Mucosa of stomach (tissue), 1 donor: ENCODE data around the gene NTN5.
"Not testable (repeated sequence)": the region's sequence is repeated elsewhere in the genome, so short reads cannot be mapped to it uniquely, and the experiment has no call there.

ENCODE experiments used
- H3K27me3 ChIP-seq: one replicate; pipeline ENCODE4 v1.7.0; 2013; ENCODE audit warnings: mild to moderate bottlenecking, low read length; ENCODE audit not compliant: control insufficient read depth, insufficient read depth
- H3K36me3 ChIP-seq: one replicate; pipeline ENCODE4 v1.7.0; 2013; ENCODE audit warnings: low read length; ENCODE audit not compliant: control insufficient read depth, insufficient read depth
- H3K4me1 ChIP-seq: one replicate; pipeline ENCODE4 v1.7.0; 2013; ENCODE audit warnings: mild to moderate bottlenecking, low read length; ENCODE audit not compliant: control insufficient read depth, insufficient read depth
- H3K4me3 ChIP-seq: one replicate; pipeline ENCODE4 v1.7.0; 2013; ENCODE audit warnings: low read length
- H3K9ac ChIP-seq: one replicate; pipeline ENCODE4 v1.7.0; 2013; ENCODE audit warnings: mild to moderate bottlenecking, low read length, moderate library complexity
- H3K9me3 ChIP-seq: one replicate; pipeline ENCODE4 v1.7.0; 2013; ENCODE audit warnings: mild to moderate bottlenecking, low read length, moderate library complexity; ENCODE audit not compliant: control insufficient read depth
- donor health status: Pancreatic carcinoma.

The NTN5 gene

DNA sequence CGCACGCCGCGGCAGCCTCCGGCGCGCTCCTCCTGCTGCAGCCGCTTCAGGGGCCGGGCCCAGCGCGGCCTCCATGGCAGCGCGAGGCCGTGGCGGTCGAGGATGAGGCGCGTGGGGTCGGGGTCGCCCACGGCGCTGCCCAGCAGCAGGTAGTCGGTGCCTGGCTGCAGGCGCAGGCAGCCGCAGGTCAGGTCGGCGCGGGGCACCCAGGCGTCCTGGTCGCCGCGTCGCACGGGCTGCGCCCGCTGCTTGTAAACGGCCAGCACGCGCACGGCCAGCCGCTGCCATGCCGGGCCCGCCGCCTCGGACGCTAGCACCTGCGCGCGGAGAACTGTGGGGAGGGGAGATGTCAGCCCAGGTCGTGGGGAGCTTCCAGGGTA is 11.1 kb downstream of the NTN5 start:
- Histone ChIP-seq H3K4me1 (peaks cover 9% of the 10 kb centered on the region), H3K27me3 (no peaks in the 10 kb centered on the region), H3K9ac (no peak overlapping the region), H3K4me3 (no peak overlapping the region), H3K9me3 (no peaks in the 10 kb centered on the region), H3K36me3 (no peaks in the 10 kb centered on the region)

DNA sequence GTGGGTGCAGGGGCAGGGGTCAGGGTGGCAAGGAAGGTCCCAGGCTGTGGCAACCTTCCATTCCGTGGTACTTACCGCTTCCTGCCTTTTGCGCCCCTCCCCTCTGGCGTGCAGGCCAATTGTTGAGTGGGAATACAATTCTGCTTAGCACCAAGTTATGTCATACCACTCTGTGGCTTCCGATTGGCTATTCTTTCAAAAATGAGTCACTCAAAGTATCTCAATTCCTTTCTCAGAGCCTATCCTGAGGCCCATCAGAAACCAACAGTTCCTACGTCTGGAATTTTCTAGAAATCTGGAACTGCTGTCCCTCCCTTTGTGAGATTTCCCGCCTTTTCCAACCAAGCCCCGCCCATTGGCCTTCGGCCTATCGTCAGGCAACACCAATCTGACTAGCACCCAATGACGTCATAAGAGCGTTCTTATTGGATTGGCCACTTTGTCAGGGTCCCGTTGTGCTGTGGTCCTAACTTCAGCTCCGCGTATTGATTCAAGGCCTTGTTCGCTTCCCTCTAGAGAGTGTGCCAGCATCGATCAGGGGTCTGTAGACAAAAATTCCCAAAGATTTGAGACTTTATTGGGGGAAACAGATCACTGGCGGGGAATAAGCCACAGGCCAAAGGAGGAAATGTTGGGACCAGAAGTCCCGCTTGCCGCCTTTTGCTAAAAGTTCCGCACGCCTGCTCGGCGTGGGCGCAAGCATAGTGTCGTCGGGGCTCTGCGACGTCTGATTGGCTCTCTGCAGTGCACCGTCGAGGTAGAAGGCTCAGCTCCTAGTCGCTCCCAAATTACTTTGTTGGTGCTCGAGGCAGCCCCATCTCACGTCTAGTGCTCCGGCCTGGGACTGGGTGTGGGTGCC is 11.7 kb downstream of the NTN5 start:
- Histone ChIP-seq H3K4me3 (no peak overlapping the region), H3K36me3 (no peaks in the 10 kb centered on the region), H3K9ac (no peak overlapping the region), H3K9me3 (no peaks in the 10 kb centered on the region), H3K4me1 (peaks cover 9% of the 10 kb centered on the region), H3K27me3 (no peaks in the 10 kb centered on the region)

DNA sequence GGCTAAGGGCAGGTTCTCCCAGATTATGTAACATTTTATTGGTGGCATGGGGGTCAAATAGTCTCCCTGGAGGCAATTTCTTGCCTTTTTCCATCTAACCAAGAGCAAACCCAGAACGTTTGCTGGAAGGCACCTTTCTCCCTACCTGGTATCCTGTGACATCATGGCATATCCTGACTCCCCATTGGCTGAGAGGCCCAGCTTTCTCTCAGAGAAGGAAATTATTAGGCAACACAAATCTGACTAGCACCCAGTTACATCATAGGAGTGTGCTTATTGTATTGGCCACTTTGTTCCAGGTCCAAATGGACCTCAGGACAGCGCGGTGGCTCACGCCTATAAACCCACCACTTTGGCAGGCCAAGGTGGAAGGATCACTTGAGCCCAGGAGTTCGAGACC is 13.0 kb downstream of the NTN5 start:
- Histone ChIP-seq H3K27me3 (no peaks in the 10 kb centered on the region), H3K4me3 (no peak overlapping the region), H3K9ac (no peak overlapping the region), H3K9me3 (no peaks in the 10 kb centered on the region), H3K4me1 (peaks cover 9% of the 10 kb centered on the region), H3K36me3 (no peaks in the 10 kb centered on the region)

DNA sequence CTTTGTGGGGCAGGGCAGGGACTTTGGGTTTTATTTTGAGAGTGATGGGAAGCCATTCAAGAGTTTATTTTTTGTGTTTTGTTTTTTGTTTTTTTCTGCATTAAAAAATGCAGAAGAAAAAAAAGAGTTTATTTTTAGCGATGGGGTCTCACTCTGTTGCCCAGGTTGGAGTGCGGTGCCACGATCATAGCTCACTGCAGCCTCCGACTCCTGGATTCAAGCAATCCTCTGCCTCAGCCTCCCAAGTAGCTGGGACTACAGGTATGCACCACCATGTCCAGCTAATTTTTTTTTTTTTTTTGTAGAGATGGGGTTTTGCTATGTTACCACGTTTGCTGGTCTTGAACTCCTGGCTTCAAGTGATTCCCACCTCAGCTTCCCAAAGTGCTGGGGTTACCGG is 14.3 kb downstream of the NTN5 start:
- Histone ChIP-seq H3K9me3 (no peaks in the 10 kb centered on the region), H3K27me3 (no peaks in the 10 kb centered on the region), H3K4me1 (peaks cover 9% of the 10 kb centered on the region), H3K36me3 (no peaks in the 10 kb centered on the region), H3K4me3 (no peak overlapping the region), H3K9ac (no peak overlapping the region)

DNA sequence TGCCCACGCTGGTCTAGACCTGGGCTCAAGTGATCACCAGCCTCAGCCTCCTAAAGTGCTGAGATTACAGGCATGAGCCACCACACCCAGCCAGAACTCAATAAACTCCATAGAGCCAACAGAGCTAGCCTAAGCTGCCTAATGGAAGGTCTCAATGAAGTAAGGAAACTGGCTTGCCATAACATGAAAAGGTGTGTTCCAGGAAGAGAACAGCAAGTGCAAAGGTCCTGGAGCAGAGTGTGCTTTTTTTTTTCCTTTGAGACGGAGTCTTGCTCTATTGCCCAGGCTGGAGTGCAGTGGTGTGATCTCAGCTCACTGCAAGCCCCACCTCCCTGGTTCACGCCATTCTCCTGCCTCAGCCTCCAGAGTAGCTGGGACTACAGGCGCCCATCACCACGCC is 15.0 kb downstream of the NTN5 start:
- not testable (repeated sequence) for H3K27me3 ChIP-seq, H3K4me1 ChIP-seq, H3K36me3 ChIP-seq, H3K9ac ChIP-seq, H3K4me3 ChIP-seq, H3K9me3 ChIP-seq

DNA sequence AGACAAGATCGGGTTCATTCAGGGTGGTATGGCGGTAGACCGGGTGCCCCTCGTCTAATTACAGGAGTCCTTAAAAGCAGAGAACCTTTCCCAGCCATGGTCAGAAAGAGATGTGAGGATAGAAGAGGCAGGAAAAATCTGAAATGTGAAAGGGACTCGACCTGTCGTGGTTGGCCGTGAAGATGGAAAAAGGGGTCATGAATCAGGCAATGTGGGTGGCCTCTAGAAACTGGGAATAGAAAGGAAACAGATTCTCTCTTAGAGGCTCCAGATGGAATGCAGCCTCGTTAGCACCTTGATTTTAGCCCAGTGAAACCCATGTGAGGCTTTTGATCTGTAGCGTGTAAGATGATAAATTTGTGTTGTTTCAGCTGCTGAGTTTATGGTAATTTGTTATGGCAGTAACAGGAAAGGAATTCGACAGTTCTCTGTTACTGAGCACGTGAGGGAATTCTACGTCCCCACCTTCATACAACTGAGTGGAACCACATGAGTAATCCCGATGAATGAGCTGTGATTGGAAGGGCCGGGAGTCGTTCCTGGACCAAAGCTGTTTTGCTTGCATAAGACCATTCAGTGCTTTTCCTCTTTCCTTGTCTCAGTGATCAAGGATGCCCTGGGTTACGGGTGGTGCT is 15.9 kb downstream of the NTN5 start:
- Histone ChIP-seq H3K9ac (no peak overlapping the region), H3K9me3 (no peaks in the 10 kb centered on the region), H3K36me3 (no peaks in the 10 kb centered on the region), H3K4me1 (peaks cover 9% of the 10 kb centered on the region), H3K27me3 (no peaks in the 10 kb centered on the region), H3K4me3 (no peak overlapping the region)

DNA sequence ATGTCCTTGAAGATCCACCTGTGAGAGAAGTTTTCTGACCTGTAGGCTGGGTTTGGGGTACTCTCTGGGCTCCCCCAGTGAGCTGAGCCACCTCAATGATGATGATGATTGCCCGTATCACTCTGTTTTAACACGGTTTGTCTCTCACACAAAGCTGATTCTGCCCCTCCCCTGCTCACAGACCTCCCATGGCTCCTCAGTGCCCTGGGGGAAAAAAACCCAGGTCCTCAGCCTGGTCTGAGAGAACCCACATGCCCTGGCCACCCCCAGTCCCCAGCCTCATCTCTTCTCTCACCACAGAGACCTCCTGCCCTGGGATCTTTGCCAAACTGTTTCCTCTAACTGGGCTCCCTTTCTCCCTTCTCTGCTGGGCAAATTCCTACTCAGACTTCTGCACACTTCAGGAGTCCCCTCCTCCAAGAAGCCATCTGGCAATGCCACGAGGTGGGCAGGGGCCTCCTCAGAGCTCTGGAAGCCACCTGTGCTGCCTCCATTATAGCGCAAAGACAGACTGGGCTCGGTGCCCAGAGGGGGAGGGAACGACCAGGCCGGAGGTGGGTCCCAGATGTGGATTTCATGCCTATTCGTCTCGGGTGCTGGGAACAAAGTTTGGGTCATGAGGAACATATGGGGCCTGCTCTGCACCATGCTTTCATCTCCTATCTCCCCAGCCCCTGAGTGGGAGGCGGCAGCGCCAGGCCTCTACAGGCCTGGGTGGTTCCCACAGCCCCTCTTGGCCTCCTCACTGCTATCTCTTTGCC is 18.3 kb downstream of the NTN5 start:
- Histone ChIP-seq H3K9ac (no peak overlapping the region), H3K27me3 (no peaks in the 10 kb centered on the region), H3K4me3 (no peak overlapping the region), H3K9me3 (no peaks in the 10 kb centered on the region), H3K4me1 (no peaks in the 10 kb centered on the region), H3K36me3 (no peaks in the 10 kb centered on the region)

DNA sequence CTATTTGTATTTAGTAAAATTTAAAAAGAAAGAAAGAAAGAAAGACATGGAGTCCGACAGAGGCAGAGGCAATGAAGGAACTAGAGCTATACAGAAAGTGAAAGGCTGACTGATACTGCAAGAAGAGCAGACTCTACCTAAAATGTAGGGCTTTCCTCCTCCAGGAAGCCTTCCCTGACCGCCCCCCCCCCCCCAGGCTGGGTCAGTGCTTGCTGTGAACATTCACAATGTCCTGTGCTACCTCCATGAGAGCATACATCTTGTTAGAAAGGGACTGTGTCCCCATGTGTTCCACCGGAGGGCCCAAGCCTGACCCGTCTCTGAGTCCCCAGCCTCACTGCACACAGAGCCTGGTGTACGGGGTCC is 21.2 kb downstream of the NTN5 start:
- no peaks in the 10 kb centered on the region for H3K27me3 ChIP-seq
- H3K9me3 ChIP-seq = no peaks in the 10 kb centered on the region
- H3K4me1 ChIP-seq = no peaks in the 10 kb centered on the region
- H3K9ac ChIP-seq = no peak overlapping the region
- no peaks in the 10 kb centered on the region for H3K36me3 ChIP-seq
- H3K4me3 ChIP-seq = no peak overlapping the region

DNA sequence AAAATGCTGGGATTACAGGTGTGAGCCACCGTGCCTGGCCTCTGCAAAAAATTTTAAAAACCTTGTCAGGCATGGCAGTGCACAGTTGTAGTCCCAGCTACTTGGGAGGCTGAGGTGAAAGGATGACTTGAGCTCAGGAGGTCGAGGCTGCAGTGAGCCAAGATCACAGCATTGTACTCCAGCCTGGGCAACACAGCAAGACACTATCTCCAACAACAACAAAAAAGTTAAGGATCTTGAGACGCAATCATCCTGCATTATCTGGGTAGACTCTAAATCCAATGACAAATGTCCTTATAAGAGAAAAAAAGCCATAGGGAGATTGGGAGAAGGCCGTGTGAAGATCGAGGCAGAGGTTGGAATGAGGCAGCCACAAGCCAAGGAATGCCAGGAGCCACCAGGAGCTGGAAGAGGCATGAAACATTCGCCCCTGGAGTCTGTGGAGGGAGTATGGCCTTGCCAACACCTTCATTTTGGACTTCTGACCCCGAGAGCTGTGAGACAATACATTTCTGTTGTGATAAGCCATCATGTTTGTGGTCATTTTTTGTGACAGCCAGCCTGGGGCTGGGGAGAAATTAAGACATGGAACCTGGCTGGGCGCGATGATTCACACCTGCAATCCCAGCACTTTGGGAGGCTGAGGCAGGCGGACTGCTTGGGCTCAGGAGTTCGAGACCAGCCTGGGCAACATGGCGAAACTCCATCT is 21.7 kb downstream of the NTN5 start:
- H3K36me3 ChIP-seq = no peaks in the 10 kb centered on the region
- H3K27me3 ChIP-seq = no peaks in the 10 kb centered on the region
- no peak overlapping the region for H3K4me3 ChIP-seq
- peaks cover 4% of the 10 kb centered on the region for H3K4me1 ChIP-seq
- no peaks in the 10 kb centered on the region for H3K9me3 ChIP-seq
- no peak overlapping the region for H3K9ac ChIP-seq

DNA sequence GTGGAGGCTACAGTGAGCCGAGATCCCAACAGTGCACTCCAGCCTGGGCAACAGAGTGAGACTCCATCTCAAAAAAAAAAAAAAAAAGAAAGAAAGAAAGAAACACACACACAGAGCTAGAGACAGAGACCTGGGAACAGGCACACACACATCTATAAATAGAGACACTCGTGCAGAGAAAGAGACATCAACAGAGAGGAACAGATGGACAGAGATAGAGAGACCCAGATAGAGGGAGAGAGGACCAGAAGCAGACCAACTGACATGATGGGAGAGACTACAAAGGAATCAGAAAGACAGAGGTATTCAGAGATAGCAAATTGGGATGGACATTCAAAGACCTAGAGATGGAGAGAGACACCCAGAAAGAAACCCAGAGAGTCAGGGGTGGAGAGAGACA is 24.7 kb downstream of the NTN5 start:
- H3K4me1 ChIP-seq = peaks cover 24% of the 10 kb centered on the region
- no peaks in the 10 kb centered on the region for H3K27me3 ChIP-seq
- H3K4me3 ChIP-seq = no peak overlapping the region
- no peaks in the 10 kb centered on the region for H3K36me3 ChIP-seq
- H3K9me3 ChIP-seq = no peaks in the 10 kb centered on the region
- H3K9ac ChIP-seq = no peak overlapping the region

DNA sequence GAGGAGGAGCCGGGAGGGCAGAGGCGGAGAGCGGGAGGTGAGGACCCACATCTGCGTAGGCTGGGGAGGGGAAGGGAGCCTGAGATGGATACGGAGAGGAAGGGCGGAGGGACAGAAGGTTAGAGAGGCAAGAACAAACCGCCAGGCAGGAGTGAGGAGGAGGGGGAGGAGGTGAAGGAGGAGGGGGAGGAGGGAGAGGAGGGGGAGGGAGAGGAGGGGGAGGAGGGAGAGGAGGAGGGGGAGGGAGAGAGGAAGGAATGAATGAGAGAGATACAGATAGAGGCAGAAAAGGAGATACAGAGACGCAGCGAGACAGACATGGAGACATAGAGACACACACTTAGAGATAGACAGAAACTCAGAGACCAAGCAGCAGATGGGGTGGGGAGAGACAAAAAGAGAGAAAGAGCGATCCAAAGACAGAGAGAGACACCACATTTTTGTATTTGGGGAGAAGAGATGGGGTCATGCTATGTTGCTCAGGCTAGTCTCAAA is 26.0 kb downstream of the NTN5 start:
- Histone ChIP-seq H3K9me3 (no peaks in the 10 kb centered on the region), H3K9ac (no peak overlapping the region), H3K4me1 (peaks cover 24% of the 10 kb centered on the region), H3K27me3 (no peaks in the 10 kb centered on the region), H3K36me3 (no peaks in the 10 kb centered on the region), H3K4me3 (peak overlapping the region; percentile 42)
